HG02840 (cell line): ENCODE measurements around the gene SLC41A1.

Source experiments
- ATAC-seq: cut with Tn5 transposase; IDR thresholded peaks from one replicate; pipeline ENCODE4 v1.9.1; 2021; ENCODE audit warnings: mild to moderate bottlenecking, moderate library complexity, moderate number of reproducible peaks; ENCODE audit not compliant: unreplicated experiment, low FRiP score

SLC41A1 gene

GRCh38 chr1:205764578-205764977, 48.4 kb downstream of the SLC41A1 start:
- ATAC-seq = no peak

GRCh38 chr1:205763980-205764379, 49.0 kb downstream of the SLC41A1 start:
- no peak for ATAC-seq

- ATAC-seq = no peak
Observed at GRCh38 chr1:205760606-205761005, 52.4 kb downstream of the SLC41A1 start.

GRCh38 chr1:205756552-205756951, 56.4 kb downstream of the SLC41A1 start:
- ATAC-seq = no peak

GRCh38 chr1:205754857-205755256, 58.1 kb downstream of the SLC41A1 start:
- ATAC-seq = no peak

- no peak for ATAC-seq
Observed at GRCh38 chr1:205751036-205751651, 61.9 kb downstream of the SLC41A1 start.

GRCh38 chr1:205750138-205751035, 62.6 kb downstream of the SLC41A1 start, which contains the start of gene NUCKS1:
Gene NUCKS1, minus strand, starts transcription at chr1:205750182. Its CDS starts 209 bp downstream, at chr1:205749973.
- peak; percentile 70 for ATAC-seq

GRCh38 chr1:205749234-205750137, 63.5 kb downstream of the SLC41A1 start:
- ATAC-seq = peak; percentile 68

GRCh38 chr1:205748403-205749233, 64.4 kb downstream of the SLC41A1 start:
- peak; percentile 14 for ATAC-seq

- no peak for ATAC-seq
Observed at GRCh38 chr1:205746757-205747412, 66.1 kb downstream of the SLC41A1 start.

- no peak for ATAC-seq
Observed at GRCh38 chr1:205744403-205744802, 68.6 kb downstream of the SLC41A1 start.

GRCh38 chr1:205743977-205744376, 69.0 kb downstream of the SLC41A1 start:
- no peak for ATAC-seq

GRCh38 chr1:205741681-205742080, 71.3 kb downstream of the SLC41A1 start:
- ATAC-seq = no peak

GRCh38 chr1:205739348-205740160, 73.4 kb downstream of the SLC41A1 start:
- ATAC-seq = no peak
